Activated T-cell treated with anti-CD3 and anti-CD28 coated beads, Interleukin-2, amount 50 U/mL, for 4 hours (primary cell): ENCODE data around the gene SPACDR. TPM values are rescaled to one million over a fixed set of nuclear protein-coding genes. Genes with fewer than 3 reads are reported as not detected.

Experiments used
- ATAC-seq, 2 donors: fragments of 200-7000 bp; cut with Tn5 transposase; one replicate each; pipeline ENCODE4 v1.10.0; 2021
- DNase-seq: peaks from one replicate; pipeline ENCODE4 v3.0.0-alpha.2; 2020
- H3K27me3 Mint-ChIP-seq: one replicate; pipeline ENCODE4 v1.8.0; 2021; ENCODE audit warnings: low read depth, mixed read lengths
- H3K36me3 Mint-ChIP-seq: one replicate; pipeline ENCODE4 v1.8.0; 2022; ENCODE audit warnings: mixed read lengths; ENCODE audit not compliant: insufficient read depth
- H3K4me1 Mint-ChIP-seq: one replicate; pipeline ENCODE4 v1.8.0; 2021; ENCODE audit warnings: low read depth, mixed read lengths
- H3K4me3 Mint-ChIP-seq: one replicate; pipeline ENCODE4 v1.8.0; 2021; ENCODE audit warnings: mild to moderate bottlenecking, moderate library complexity, mixed read lengths
- H3K9me3 Mint-ChIP-seq: one replicate; pipeline ENCODE4 v1.8.0; 2021; ENCODE audit warnings: mixed read lengths
- total RNA-seq, 3 donors: library from RNA; stranded (reverse); gene quantifications; one replicate each; pipeline ENCODE4 v1.2.1, GENCODE V29; 2021

The SPACDR gene
- total RNA-seq, 3 donors from 2014 or later: 0.26 to 0.46 (median 0.41) TPM

DNA sequence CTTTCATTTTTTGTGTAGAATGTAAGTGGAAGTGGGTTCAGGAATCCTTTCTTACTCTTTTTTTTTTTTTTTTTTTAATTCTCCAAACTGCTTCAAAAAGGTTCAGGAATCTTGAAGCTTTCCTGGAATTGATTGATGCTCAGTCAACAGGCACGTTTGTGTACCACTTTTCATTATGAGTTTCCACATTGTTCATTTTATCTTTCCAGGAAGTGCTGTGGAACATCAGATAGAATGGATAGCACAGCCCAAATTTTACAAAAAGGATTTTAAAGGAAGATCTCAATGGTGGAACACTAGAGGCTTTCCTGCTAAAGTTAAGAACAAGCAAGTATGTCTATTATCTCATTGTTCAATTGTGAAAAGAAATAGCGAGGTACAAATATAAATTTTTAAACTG, 25.9 kb downstream of the SPACDR start:
- H3K9me3 Mint-ChIP-seq: no peaks in the 10 kb centered on the region
- no peak overlapping the region for H3K4me3 Mint-ChIP-seq
- peaks cover 22% of the 10 kb centered on the region for H3K4me1 Mint-ChIP-seq
- ATAC-seq: no peak
- no peak for DNase-seq
- no peaks in the 10 kb centered on the region for H3K27me3 Mint-ChIP-seq
- peaks cover 19% of the 10 kb centered on the region for H3K36me3 Mint-ChIP-seq

DNA sequence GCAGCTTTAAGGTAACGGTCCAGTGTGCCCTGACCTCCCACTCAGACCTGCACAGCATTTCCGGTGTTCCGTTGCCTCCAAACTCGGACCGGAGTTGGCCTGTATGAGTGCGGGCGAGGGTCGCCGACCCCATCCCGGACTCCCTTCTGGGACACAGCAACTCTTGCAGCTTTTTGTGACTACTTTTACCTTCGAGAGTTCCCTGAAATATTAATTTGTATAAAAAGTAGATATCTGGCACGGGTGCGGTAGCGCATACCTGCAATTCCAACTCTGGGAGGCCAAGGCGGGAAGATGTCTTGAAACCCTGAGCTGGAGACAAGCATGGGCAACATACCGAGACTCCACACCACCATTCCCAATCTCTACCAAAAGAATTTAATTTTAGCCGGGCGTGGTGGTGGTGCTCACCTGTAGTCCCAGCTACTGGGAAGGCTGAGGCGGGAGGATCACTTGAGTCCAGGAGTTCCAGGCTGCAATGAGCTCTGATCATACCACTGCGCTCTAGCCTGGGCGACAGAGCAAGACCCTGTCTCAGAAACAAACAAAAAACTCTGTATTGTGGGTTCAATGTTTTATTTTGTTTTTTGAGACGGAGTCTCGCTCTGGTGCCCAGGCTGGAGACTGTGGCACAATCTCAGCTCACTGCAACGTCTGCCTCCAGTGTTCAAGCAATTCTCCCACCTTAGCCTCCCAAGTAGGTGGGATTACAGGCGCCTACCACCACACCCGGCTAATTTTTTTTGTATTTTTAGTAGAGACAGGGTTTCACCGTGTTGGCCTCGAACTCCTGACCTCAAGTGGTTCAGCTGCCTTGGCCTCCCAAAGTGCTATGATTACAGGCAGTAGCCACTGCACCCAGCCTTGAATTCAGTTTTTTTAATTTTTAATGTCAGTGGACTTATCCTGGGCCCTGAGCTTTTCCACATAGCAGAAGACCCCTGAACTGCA, 26.6 kb downstream of the SPACDR start:
- Mint-ChIP-seq H3K4me3 (peak overlapping the region; percentile 16), H3K27me3 (no peaks in the 10 kb centered on the region), H3K4me1 (peaks cover 27% of the 10 kb centered on the region), H3K9me3 (no peaks in the 10 kb centered on the region), H3K36me3 (peaks cover 24% of the 10 kb centered on the region)
- no peak for DNase-seq
- no peak for ATAC-seq

DNA sequence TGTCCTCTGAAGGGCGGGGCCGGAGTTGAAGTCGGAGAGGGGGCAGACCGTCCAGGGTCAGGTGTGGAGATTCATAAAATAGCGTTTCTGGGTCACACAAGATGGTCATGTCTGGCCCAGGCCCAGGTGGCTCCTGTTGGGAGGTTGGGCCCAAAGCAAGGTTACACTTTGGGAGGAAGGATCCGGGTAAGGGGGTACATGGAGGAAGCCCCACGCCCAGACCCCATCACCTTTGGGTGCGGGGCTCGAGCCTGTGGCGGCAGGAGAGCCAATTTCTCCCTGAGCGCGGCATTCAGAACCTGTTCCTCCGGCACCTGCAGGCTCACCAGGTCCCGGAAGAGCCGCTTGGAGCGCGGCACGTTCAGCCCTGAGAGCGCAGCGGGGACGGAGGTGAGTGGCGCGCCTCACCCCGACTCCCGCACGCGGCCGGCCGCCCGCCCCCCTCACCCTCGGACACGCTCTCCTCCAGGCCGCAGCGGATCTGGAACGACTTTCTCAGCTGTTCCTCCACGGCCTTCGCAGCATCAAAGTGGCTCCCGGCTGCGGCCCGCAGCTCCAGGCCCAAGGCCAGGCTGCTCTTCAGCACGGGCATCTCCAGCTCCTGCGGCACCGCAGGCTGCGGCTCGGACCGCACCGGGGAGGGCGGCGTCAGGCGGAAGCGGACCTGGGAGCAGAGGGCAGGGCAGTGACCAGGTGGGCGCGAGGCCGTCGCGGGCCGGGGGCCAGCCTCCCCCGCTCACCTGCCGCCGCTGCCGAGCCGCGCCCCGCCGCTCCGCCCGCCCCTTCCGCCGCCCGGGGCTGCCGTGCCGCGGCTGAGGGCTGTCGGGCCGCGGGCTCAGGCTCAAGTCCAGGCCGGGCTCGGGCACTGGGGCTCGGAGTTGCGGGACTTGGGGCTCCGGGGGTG, 28.4 kb downstream of the SPACDR start:
- Mint-ChIP-seq H3K9me3 (no peaks in the 10 kb centered on the region), H3K4me3 (peak overlapping the region; percentile 93), H3K4me1 (peaks cover 42% of the 10 kb centered on the region), H3K27me3 (no peaks in the 10 kb centered on the region), H3K36me3 (peaks cover 31% of the 10 kb centered on the region)
- DNase-seq: peak; percentile 42
- ATAC-seq: peak; percentile 48 to 49

DNA sequence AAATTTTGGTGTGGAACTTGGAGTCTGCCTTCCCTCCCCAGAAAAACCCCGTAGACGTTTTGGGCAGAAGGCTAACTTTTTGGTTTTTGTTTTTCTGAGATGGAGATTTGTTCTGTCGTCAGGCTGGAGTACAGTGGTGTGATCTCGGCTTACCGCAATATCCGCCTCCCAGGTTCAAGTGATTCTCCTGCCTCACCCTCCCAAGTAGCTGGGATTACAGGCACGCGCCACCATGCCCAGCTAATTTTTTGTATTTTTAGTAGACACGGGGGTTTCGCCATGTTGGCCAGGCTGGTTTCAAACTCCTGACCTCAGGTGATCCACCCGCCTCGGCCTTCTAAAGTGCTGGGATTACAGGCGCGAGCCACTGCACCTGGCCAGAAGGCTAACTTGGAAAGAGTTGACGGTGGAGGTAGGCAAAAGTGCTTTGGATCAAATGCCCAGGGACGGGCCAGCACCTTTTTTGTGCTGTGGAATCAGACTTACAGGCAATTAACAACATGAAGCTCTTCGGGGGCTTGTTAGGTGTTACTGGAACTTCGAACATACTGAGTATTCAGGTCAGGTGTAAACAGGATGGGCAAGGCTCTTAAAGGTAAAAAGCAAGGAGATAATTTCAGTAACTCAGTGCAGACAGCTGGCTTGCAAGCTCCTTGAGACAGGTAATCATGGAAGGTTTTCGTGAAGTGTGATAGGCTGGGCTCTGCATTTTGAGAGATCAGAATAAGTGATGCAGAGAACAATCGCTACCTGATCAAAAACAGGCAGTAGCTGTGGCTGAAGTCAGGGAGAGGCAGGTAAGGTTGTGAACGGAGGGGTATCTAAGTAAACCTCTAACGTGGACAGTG, 29.5 kb downstream of the SPACDR start:
- H3K36me3 Mint-ChIP-seq: peaks cover 33% of the 10 kb centered on the region
- DNase-seq: no peak

DNA sequence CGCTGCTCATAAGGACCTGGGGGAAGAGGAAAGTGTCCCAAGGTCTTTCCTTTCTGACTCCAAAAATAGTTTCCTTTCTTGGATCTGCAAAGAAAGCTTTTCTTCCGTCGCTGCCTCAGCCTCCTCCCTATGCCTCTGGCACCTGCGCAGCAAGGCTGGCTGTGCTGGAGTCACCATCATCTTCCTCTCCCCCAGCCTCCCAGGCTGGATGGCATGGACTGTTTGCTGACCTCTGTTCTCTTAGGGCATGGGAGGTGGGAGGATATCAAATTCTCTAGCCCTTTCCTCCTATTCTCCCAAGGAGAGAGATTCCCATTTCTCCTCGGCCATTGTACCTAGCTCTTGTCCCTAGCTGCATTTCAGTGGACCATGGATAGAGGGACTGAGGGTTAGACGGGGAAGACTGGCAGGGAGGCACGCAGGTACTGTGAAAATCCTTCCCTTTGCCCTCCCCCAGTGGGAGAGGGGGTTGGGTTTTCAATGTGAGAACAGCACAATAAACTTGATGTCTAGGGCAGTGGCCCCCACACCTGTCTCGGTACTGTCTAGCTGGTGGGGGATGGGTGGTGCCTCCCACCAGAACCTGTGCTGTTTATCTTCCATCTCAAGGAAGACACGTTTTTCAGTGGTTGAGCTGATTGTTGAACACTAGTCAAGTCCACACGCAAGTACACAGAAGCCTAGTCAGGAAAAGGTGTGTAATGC, 30.3 kb downstream of the SPACDR start:
- no peaks in the 10 kb centered on the region for H3K9me3 Mint-ChIP-seq
- peaks cover 44% of the 10 kb centered on the region for H3K4me1 Mint-ChIP-seq
- ATAC-seq: no peak
- H3K4me3 Mint-ChIP-seq: peak overlapping the region; percentile 90
- peaks cover 34% of the 10 kb centered on the region for H3K36me3 Mint-ChIP-seq
- DNase-seq: no peak
- H3K27me3 Mint-ChIP-seq: no peaks in the 10 kb centered on the region

More for the DNA sequence above, 29.5 kb downstream of the SPACDR start:
- ATAC-seq: no peak
- Mint-ChIP-seq H3K9me3 (no peaks in the 10 kb centered on the region), H3K27me3 (no peaks in the 10 kb centered on the region), H3K4me1 (peaks cover 44% of the 10 kb centered on the region), H3K4me3 (peak overlapping the region; percentile 90)

DNA sequence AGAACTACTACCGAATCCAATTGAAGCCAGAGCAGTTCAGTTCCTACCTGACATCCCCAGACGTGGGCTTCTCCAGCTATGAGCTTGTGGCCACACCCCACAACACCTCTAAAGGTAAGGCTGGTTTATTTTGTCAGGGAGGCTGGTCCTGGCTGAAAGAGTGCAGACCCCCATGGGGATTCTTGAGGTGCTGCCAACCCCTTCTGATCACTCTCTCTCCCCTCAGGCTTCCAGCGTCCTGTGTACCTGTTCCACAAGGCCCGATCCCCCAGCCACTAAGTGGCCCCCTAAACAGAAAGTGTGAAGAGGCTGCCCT, 30.8 kb downstream of the SPACDR start:
- Mint-ChIP-seq H3K4me3 (peak overlapping the region; percentile 19), H3K9me3 (no peaks in the 10 kb centered on the region), H3K4me1 (peaks cover 44% of the 10 kb centered on the region), H3K27me3 (no peaks in the 10 kb centered on the region), H3K36me3 (peaks cover 34% of the 10 kb centered on the region)
- ATAC-seq: no peak
- no peak for DNase-seq

DNA sequence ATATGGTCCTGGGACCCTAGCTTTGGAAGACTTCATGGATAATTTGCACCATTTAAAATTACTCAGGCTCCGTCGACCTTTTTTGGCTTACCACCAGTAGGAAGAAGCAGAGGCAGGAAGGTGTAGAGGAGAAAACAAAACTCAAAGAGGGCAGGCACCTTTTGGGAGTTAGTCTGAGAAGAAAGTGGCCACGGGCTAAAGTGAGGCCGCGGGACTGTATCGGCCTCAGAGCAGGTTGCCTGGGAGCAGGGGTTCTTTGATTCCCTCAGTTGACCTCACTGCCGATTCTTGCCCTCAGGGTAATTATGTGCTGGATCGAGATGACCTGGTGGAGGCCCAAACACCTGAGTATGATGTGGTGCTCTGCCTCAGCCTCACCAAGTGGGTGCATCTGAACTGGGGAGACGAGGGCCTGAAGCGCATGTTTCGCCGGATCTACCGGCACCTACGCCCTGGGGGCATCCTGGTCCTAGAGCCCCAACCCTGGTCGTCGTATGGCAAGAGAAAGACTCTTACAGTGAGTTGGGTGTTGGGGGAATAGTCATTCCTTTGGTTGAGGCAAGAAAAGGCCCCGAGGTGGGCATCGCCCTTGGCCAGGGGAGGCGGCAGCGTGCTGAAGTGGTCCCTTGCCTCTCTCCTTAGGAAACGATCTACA, 31.3 kb downstream of the SPACDR start:
- Mint-ChIP-seq H3K4me1 (peaks cover 48% of the 10 kb centered on the region), H3K9me3 (no peaks in the 10 kb centered on the region), H3K4me3 (peak overlapping the region; percentile 19), H3K36me3 (peaks cover 34% of the 10 kb centered on the region), H3K27me3 (no peaks in the 10 kb centered on the region)
- no peak for ATAC-seq
- DNase-seq: no peak

DNA sequence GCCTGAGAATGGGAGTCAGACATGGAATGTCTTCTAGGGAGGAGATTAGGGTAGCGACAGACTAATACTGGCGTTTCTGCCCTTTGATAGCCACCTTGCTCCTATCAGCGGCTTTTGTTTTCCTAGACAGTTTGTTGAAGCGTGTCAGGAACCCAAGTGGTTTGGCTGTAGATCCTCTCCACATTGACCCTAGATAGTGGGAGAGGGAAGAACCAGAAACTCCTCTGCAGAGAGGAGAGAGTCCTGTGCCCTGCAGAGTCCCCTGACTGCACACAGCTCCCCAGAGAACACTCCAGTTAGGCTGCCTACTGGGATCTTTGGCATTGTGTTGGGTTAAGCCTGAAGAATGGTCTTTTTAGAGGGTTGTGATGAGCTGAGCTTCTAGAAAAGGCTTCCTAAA, 32.0 kb downstream of the SPACDR start:
- H3K9me3 Mint-ChIP-seq: no peaks in the 10 kb centered on the region
- H3K36me3 Mint-ChIP-seq: peaks cover 34% of the 10 kb centered on the region
- H3K4me1 Mint-ChIP-seq: peaks cover 48% of the 10 kb centered on the region
- peak overlapping the region; percentile 86 for H3K4me3 Mint-ChIP-seq
- no peaks in the 10 kb centered on the region for H3K27me3 Mint-ChIP-seq
- DNase-seq: no peak
- ATAC-seq: no peak

DNA sequence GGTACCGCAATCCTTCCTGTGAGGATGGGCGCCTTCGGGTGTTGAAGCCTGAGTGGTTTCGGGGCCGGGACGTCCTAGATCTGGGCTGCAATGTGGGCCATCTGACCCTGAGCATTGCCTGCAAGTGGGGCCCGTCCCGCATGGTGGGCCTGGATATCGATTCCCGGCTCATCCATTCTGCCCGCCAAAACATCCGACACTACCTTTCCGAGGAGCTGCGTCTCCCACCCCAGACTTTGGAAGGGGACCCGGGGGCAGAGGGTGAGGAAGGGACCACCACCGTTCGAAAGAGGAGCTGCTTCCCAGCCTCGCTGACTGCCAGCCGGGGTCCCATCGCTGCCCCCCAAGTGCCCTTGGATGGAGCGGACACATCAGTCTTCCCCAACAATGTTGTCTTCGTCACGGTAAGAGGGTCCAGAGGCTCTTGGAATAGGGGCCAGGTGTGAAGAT, 32.7 kb downstream of the SPACDR start:
- peaks cover 32% of the 10 kb centered on the region for H3K36me3 Mint-ChIP-seq
- H3K4me3 Mint-ChIP-seq: peak overlapping the region; percentile 86
- no peak for DNase-seq
- no peaks in the 10 kb centered on the region for H3K27me3 Mint-ChIP-seq
- H3K9me3 Mint-ChIP-seq: no peaks in the 10 kb centered on the region
- H3K4me1 Mint-ChIP-seq: peaks cover 48% of the 10 kb centered on the region
- ATAC-seq: no peak

DNA sequence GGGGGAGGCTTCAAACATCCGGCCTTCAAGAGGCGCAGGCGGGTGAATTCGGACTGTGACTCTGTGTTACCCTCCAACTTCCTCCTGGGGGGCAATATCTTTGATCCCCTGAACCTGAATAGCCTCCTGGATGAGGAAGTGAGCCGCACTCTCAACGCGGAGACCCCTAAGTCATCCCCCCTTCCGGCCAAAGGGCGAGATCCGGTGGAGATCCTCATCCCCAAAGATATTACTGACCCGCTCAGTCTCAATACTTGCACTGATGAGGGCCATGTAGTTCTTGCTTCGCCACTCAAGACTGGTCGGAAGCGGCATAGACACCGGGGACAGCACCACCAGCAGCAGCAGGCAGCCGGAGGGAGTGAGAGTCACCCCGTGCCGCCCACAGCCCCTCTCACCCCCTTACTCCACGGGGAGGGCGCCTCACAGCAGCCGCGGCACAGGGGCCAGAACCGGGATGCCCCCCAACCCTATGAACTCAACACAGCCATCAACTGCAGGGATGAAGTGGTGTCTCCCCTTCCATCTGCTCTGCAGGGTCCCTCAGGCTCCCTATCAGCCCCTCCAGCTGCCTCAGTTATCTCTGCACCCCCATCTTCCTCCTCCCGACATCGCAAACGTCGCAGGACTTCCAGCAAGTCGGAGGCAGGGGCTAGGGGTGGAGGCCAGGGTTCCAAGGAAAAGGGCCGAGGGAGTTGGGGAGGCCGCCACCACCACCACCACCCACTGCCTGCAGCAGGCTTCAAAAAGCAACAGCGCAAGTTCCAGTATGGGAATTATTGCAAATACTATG, 33.4 kb downstream of the SPACDR start:
- DNase-seq (peak; percentile 24), ATAC-seq (no peak)
- peaks cover 48% of the 10 kb centered on the region for H3K4me1 Mint-ChIP-seq
- peaks cover 31% of the 10 kb centered on the region for H3K36me3 Mint-ChIP-seq
- peak overlapping the region; percentile 86 for H3K4me3 Mint-ChIP-seq
- H3K27me3 Mint-ChIP-seq: no peaks in the 10 kb centered on the region
- H3K9me3 Mint-ChIP-seq: no peaks in the 10 kb centered on the region

DNA sequence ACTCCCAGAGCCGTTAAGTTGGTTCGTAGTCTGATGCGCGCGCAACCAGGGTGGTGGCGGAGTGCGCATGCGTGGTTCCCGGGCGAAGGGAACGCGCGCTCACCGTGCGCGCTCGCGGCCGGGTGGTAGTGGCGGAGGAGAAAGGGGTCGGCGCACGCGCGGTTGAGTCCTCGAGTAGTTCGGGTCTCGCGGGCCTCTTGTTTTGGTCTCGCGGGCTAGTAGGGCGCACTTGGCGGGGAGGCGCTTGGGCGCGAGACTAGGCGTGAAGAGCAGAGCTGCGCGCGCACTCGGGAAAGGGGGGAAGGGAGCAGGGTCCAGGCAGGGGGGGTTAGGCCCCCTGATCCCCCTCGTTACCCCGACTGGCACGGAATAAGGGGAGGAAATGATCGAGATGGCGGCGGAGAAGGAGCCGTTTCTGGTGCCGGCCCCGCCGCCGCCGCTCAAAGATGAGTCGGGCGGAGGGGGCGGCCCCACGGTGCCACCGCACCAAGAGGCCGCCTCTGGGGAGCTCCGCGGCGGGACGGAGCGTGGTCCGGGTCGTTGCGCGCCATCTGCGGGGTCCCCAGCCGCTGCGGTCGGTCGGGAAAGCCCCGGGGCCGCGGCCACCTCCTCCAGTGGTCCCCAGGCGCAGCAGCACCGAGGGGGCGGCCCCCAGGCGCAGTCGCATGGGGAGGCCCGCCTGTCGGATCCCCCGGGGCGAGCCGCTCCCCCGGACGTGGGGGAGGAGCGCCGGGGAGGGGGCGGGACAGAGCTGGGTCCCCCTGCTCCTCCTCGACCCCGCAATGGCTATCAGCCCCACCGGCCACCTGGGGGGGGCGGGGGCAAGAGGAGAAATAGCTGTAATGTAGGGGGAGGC, 34.2 kb downstream of the SPACDR start, which contains the start of gene MEPCE:
MEPCE (plus strand) TSS at position 195 of the 856 bp plus-strand sequence; CDS start at position 383, 188 bp downstream.
- H3K9me3 Mint-ChIP-seq: no peaks in the 10 kb centered on the region
- peaks cover 44% of the 10 kb centered on the region for H3K4me1 Mint-ChIP-seq
- H3K27me3 Mint-ChIP-seq: no peaks in the 10 kb centered on the region
- DNase-seq: peak; percentile 97
- peak; percentile 53 to 62 for ATAC-seq
- peaks cover 27% of the 10 kb centered on the region for H3K36me3 Mint-ChIP-seq
- peak within 1 kb of the TSS; percentile 86 for H3K4me3 Mint-ChIP-seq
